ENCODE measurements around the gene CBX6. TPM values are rescaled to one million over a fixed set of nuclear protein-coding genes. Genes with fewer than 3 reads are reported as not detected.

The CBX6 gene
- total and polyA plus RNA-seq, 2 of the 8 experiments (the other 6 are each of a cell fraction or from before 2014, with no cell fraction given): 10.6 to 27.5 TPM

GRCh38 chr22:38921806-38922205 is 49.8 kb upstream of the CBX6 start:
- H4K91ac ChIP-seq (replicated peaks; ENCODE audit: insufficient read length, low read length): no peak overlapping the region
- H3K36me3 ChIP-seq (ENCODE audit: control insufficient read depth in 2 of 4, insufficient read depth in 4 of 4, low read length in 3 of 4): no peaks in the 10 kb centered on the region
- no peak overlapping the region for H2BK5ac ChIP-seq (ENCODE audit: low read depth, low read length)
- ChIA-PET CTCF (ENCODE audit: partially characterized antibody) (interaction anchor here (1.7 to 2.3 kb wide), 2 partner anchors 51 to 52 kb away, joined by 7 to 9 read pairs; partner anchors contain the start of gene CBX6), POLR2A (ENCODE audit: partially characterized antibody) (no interaction called here)
- no peak overlapping the region for H4K5ac ChIP-seq (ENCODE audit: insufficient read length, low read depth, low read length)
- no peak overlapping the region for H3K18ac ChIP-seq (ENCODE audit: extremely low read depth, low read length)
- FAIRE-seq (no peak), DNase-seq (ENCODE audit: low read depth in 1 of 2, low spot score in 2 of 2) (no peak)
- no peak overlapping the region for H2AFZ ChIP-seq (ENCODE audit: low read length)
- H3K79me2 ChIP-seq (ENCODE audit: control insufficient read depth in 1 of 2, insufficient read depth in 2 of 2, low read length in 2 of 2): no peaks in the 10 kb centered on the region
- H2BK12ac ChIP-seq (ENCODE audit: low read depth, low read length): no peak overlapping the region
- no peak overlapping the region for H2BK20ac ChIP-seq (ENCODE audit: low read length)
- WGBS, 2 experiments (ENCODE audit: extremely low coverage in 1 of 2, insufficient coverage in 1 of 2, insufficient read length in 1 of 2, insufficient replicate concordance in 2 of 2, low coverage in 1 of 2, low lambda C conversion rate in 2 of 2, missing lambda C conversion rate in 1 of 2): 82% methylated on average over 4 of the region's 4 CpGs; no CpG with 5 or more reads in 1 of the 2 experiments
- H3K4ac ChIP-seq (replicated peaks; ENCODE audit: insufficient read length, low read depth, low read length): no peak overlapping the region
- no peaks in the 10 kb centered on the region for H3K79me1 ChIP-seq (ENCODE audit: low read depth, low read length)
- 0 out of 2 replicates have a peak, but pooled peaks cover 4% of the 10 kb centered on the region for H3K23me2 ChIP-seq (ENCODE audit: low read depth, low read length)
- no peak overlapping the region for H3K27ac ChIP-seq (ENCODE audit: low read depth, low read length)
- H2BK15ac ChIP-seq (ENCODE audit: low read length): no peak overlapping the region
- no peak overlapping the region for H3K56ac ChIP-seq (replicated peaks; ENCODE audit: insufficient read length, low read depth, low read length)
- no peak overlapping the region for H3K9ac ChIP-seq (replicated peaks in 1 of 4; ENCODE audit: extremely low read depth in 1 of 4, low read depth in 3 of 4, low read length in 3 of 4)
- H2AK5ac ChIP-seq (ENCODE audit: low read depth, low read length): no peak overlapping the region
- no peak overlapping the region for H3K14ac ChIP-seq (ENCODE audit: insufficient read length)
- no peak overlapping the region for H3K4me2 ChIP-seq (ENCODE audit: insufficient read depth in 1 of 2, low read depth in 2 of 2, low read length in 2 of 2)
- H3K4me3 ChIP-seq (ENCODE audit: extremely low read depth in 1 of 4, insufficient read depth in 2 of 4, low read depth in 3 of 4, low read length in 4 of 4): no peak overlapping the region
- no peak overlapping the region for H3K23ac ChIP-seq (ENCODE audit: insufficient read length)
- no peaks in the 10 kb centered on the region for H3K9me3 ChIP-seq (ENCODE audit: insufficient read depth in 2 of 2, low read depth in 1 of 2, low read length in 1 of 2)
- H4K8ac ChIP-seq (ENCODE audit: extremely low read depth, insufficient read depth, low read length): no peak overlapping the region
- H2BK120ac ChIP-seq (replicated peaks; ENCODE audit: low read depth, low read length): no peak overlapping the region
- no peaks in the 10 kb centered on the region; a peak in 2 of 7 replicates for H3K27me3 ChIP-seq (replicated peaks in 1 of 4; ENCODE audit: control insufficient read depth in 3 of 4, extremely low read depth in 1 of 4, insufficient read depth in 3 of 4, low read length in 3 of 4)
- H4K20me1 ChIP-seq (replicated peaks in 1 of 2; ENCODE audit: control insufficient read depth in 1 of 2, insufficient read depth in 2 of 2, low read length in 2 of 2): no peaks in the 10 kb centered on the region
- no peaks in the 10 kb centered on the region for H3K4me1 ChIP-seq (replicated peaks in 1 of 4; ENCODE audit: control insufficient read depth in 3 of 4, insufficient read depth in 4 of 4, low read length in 3 of 4)
- TF ChIP-seq RFX5 (IDR thresholded peaks at IDR 0.05; ENCODE audit: borderline replicate concordance, low read depth, low read length) (no peak), KDM1A (IDR thresholded peaks at IDR 0.05; ENCODE audit: borderline replicate concordance, low read length) (no peak), YY1 (IDR thresholded peaks at IDR 0.05; ENCODE audit: low read depth, low read length) (no peak)
